Muscle of leg (tissue), 11 donors: ENCODE results near the gene KLHL30. TPM values are rescaled to one million over a fixed set of nuclear protein-coding genes. Genes with fewer than 3 reads are reported as not detected.
A peak's percentile ranks its signal among the peaks of the same experiment; 100 is the strongest.

Source experiments
- DNase-seq: peaks from one replicate; pipeline ENCODE4 v3.0.0; 2013
- H3K27ac ChIP-seq: one replicate; pipeline ENCODE4 v1.5.1; 2013; ENCODE audit warnings: mild to moderate bottlenecking, low read length, control low read depth
- H3K27me3 ChIP-seq: one replicate; pipeline ENCODE4 v1.6.1; 2013; ENCODE audit warnings: low read length; ENCODE audit not compliant: control insufficient read depth, insufficient read depth
- H3K36me3 ChIP-seq: one replicate; pipeline ENCODE4 v1.6.1; 2013; ENCODE audit warnings: low read length; ENCODE audit not compliant: control insufficient read depth, insufficient read depth
- H3K4me1 ChIP-seq: one replicate; pipeline ENCODE4 v1.6.1; 2013; ENCODE audit warnings: low read length; ENCODE audit not compliant: control insufficient read depth, insufficient read depth
- H3K4me3 ChIP-seq: one replicate; pipeline ENCODE4 v1.5.1; 2013; ENCODE audit warnings: low read length, control low read depth
- H3K9me3 ChIP-seq: replicated peaks from 2 replicates; pipeline ENCODE4 v1.6.1; 2013; ENCODE audit warnings: low read depth, low read length; ENCODE audit not compliant: control insufficient read depth
- WGBS: methylation state at CpG from one replicate; pipeline ENCODE4 v1.1.5; 2013; ENCODE audit warnings: missing lambda C conversion rate; ENCODE audit not compliant: insufficient coverage; 5-methylcytosine and 5-hydroxymethylcytosine counted together
- polyA plus RNA-seq, 8 donors: library from polyadenylated mRNA; unstranded; fragments of 120-200 nt; gene quantifications; one replicate each; pipeline versions ENCODE4 v1.2.1 to v1.2.3, GENCODE V29; 2013; ENCODE audit warnings: inconsistent platforms in 1 of 8, low replicate concordance in 1 of 8; ENCODE audit not compliant: insufficient read length in 8 of 8, insufficient read depth in 1 of 8
- total RNA-seq: library from RNA; stranded (reverse); fragments of 120-200 nt; gene quantifications from one replicate; pipeline ENCODE4 v1.2.4, GENCODE V29; 2013

The KLHL30 gene
- total and polyA plus RNA-seq, 9 donors: 9.9 to 18.4 (median 13.9) TPM

GRCh38 chr2:238158018-238158508, 19.6 kb downstream of the KLHL30 start:
- 25% methylated on average over 20 of the region's 21 CpGs for WGBS

GRCh38 chr2:238158509-238159070, 20.1 kb downstream of the KLHL30 start, which contains the start of gene ERFE:
Gene ERFE, plus strand, starts transcription at chr2:238158970. Its CDS starts 38 bp downstream, at chr2:238159008.
- Histone ChIP-seq H3K9me3 (peaks cover 3% of the 10 kb centered on the region), H3K36me3 (no peaks in the 10 kb centered on the region), H3K4me1 (peaks cover 68% of the 10 kb centered on the region), H3K27ac (peak within 1 kb of the TSS; percentile 20), H3K27me3 (peaks cover 43% of the 10 kb centered on the region), H3K4me3 (peak within 1 kb of the TSS; percentile 31)
- WGBS: 3% methylated on average over 42 of the region's 61 CpGs
- peak; percentile 60 for DNase-seq

More at GRCh38 chr2:238158018-238158508, 19.6 kb downstream of the KLHL30 start:
- Histone ChIP-seq H3K36me3 (no peaks in the 10 kb centered on the region), H3K4me1 (peaks cover 67% of the 10 kb centered on the region), H3K4me3 (no peak overlapping the region), H3K27me3 (peaks cover 39% of the 10 kb centered on the region), H3K27ac (peak overlapping the region; percentile 20), H3K9me3 (peaks cover 3% of the 10 kb centered on the region)
- DNase-seq: no peak

- H3K27ac ChIP-seq: no peak overlapping the region
- peak overlapping the region; percentile 31 for H3K4me3 ChIP-seq
- no peaks in the 10 kb centered on the region for H3K36me3 ChIP-seq
- no peak for DNase-seq
- peaks cover 3% of the 10 kb centered on the region for H3K9me3 ChIP-seq
- peaks cover 64% of the 10 kb centered on the region for H3K4me1 ChIP-seq
- 2% methylated on average over 51 of the region's 52 CpGs for WGBS
- peaks cover 44% of the 10 kb centered on the region for H3K27me3 ChIP-seq
Observed at GRCh38 chr2:238159071-238159539, 20.6 kb downstream of the KLHL30 start.

GRCh38 chr2:238159661-238160205, 21.3 kb downstream of the KLHL30 start:
- Histone ChIP-seq H3K27me3 (peaks cover 47% of the 10 kb centered on the region), H3K4me1 (peaks cover 64% of the 10 kb centered on the region), H3K27ac (no peak overlapping the region), H3K4me3 (peak overlapping the region; percentile 31), H3K36me3 (no peaks in the 10 kb centered on the region), H3K9me3 (no peaks in the 10 kb centered on the region)
- 33% methylated on average over 6 of the region's 10 CpGs for WGBS
- DNase-seq: no peak

- Histone ChIP-seq H3K4me1 (peaks cover 56% of the 10 kb centered on the region), H3K36me3 (no peaks in the 10 kb centered on the region), H3K27ac (no peak overlapping the region), H3K27me3 (peaks cover 51% of the 10 kb centered on the region), H3K9me3 (no peaks in the 10 kb centered on the region), H3K4me3 (peak overlapping the region; percentile 31)
- DNase-seq: no peak
- 59% methylated on average over 16 of the region's 23 CpGs for WGBS
Observed at GRCh38 chr2:238160206-238161129, 22.0 kb downstream of the KLHL30 start.

- H3K9me3 ChIP-seq: no peaks in the 10 kb centered on the region
- no peak overlapping the region for H3K4me3 ChIP-seq
- WGBS: 82% methylated on average over 11 of the region's 21 CpGs
- no peak overlapping the region for H3K27ac ChIP-seq
- peaks cover 51% of the 10 kb centered on the region for H3K27me3 ChIP-seq
- no peak for DNase-seq
- H3K4me1 ChIP-seq: peaks cover 46% of the 10 kb centered on the region
- peaks cover 5% of the 10 kb centered on the region for H3K36me3 ChIP-seq
Observed at GRCh38 chr2:238161291-238162051, 23.0 kb downstream of the KLHL30 start.

GRCh38 chr2:238162251-238162845, 23.9 kb downstream of the KLHL30 start:
- no peak for DNase-seq
- no peak overlapping the region for H3K27ac ChIP-seq
- no peak overlapping the region for H3K4me3 ChIP-seq
- H3K36me3 ChIP-seq: peaks cover 11% of the 10 kb centered on the region
- peaks cover 45% of the 10 kb centered on the region for H3K4me1 ChIP-seq
- H3K27me3 ChIP-seq: peaks cover 51% of the 10 kb centered on the region
- H3K9me3 ChIP-seq: no peaks in the 10 kb centered on the region
- WGBS: 84% methylated on average over 8 of the region's 14 CpGs

GRCh38 chr2:238162846-238163441, 24.5 kb downstream of the KLHL30 start:
- peaks cover 40% of the 10 kb centered on the region for H3K4me1 ChIP-seq

More at GRCh38 chr2:238162846-238163441, 24.5 kb downstream of the KLHL30 start:
- H3K27ac ChIP-seq: no peak overlapping the region
- no peak overlapping the region for H3K4me3 ChIP-seq
- peaks cover 17% of the 10 kb centered on the region for H3K36me3 ChIP-seq
- DNase-seq: peak; percentile 1
- WGBS: 73% methylated on average over 8 of the region's 15 CpGs
- H3K27me3 ChIP-seq: peaks cover 47% of the 10 kb centered on the region
- H3K9me3 ChIP-seq: no peaks in the 10 kb centered on the region
